Measurements from ENCODE around the gene PHACTR1.

The PHACTR1 gene

DNA sequence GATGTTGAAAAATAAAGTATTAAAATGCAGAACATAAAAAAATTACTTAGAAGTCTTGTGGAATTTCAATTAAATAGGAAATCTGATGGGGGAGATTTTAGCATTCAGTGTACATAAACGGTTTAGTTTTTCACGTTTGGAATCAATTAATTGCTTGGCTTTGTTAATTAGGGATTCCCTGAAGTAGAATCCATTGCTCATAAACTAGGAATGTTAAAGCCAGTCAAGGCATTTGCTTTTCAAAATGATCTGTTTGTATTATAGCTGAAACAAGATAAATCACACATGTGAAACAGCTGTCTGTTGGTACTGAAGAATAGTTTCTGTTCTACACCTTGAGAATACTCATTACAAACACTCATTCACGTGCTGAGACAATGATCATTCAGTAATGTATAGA lies 313.8 kb downstream of the PHACTR1 start:
- no peak for DNase-seq (ENCODE audit: low read depth)

DNA sequence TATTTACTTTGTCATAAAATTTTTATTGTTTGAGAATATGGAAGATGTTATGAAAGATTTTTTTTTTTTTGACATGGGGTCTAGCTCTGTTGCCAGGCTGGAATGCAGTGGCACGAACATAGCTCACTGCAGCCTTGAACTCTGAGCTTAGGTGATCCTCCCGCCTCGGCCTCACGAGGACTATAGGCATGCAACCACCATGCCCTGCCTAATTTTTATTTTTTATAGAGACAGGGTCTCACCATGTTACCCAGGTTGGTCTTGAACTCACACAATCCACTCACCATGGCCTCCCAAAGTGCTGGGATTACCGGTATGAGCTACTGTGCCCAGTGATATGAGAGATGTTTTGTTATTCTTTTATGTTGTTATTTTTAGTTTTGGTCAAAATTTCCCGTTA lies 316.0 kb downstream of the PHACTR1 start:
- DNase-seq (ENCODE audit: low read depth) = no peak

DNA sequence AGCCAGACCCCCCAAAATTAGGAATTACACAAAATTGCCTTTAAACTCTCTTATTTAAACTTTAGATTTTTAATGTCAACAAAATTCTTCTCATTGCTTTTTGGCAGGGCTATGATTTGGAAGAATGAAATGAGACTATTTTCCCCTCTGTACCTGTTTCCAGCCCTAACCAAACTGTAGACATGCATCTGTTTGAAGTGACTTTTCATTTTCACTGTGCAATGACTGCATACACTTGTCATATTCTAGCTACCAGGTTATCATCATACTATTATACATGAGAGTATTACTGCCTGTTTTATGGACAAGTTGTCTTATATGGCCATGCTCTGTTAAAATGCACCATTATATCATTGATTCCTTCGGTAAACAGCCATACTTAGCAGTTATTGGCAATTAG lies 316.6 kb downstream of the PHACTR1 start:
- DNase-seq (ENCODE audit: low read depth) = no peak

DNA sequence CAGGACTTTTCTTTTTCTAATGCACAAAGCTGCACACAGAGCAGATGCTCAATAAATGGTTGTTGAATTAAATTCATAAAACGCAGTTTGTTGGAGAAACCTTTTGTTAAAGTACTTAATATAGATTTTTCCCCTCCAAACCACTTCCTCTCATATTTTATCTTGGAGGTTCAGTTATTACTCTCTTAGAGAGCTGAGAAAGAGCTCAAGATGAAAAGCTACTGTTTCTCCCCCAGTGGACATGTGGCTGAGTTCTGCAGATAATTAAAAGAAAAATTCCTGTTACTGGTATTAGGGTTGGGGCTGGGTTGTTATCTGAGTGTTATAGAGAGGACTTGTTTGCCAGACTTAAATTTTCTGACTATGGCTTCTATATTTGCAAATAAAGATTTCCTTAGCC lies 317.7 kb downstream of the PHACTR1 start:
- no peak for DNase-seq (ENCODE audit: low read depth)

DNA sequence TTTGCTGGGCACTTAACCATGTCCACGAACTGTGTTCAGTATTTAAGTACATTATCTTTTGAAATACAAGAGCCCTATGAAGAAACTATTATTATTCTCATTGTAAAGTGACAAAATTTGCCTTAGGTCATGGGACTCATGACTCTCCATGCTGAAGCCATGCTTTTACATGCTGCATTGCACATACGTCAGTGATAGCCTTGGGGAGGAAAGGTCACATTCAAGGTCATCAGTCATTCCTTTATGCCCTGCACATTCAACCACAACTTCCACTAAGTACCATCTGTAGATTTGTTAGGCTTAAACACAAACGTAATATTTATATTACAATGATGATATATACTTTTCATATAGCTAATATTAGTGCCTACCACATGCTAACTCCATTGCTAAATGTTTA lies 319.0 kb downstream of the PHACTR1 start:
- no peak for DNase-seq (ENCODE audit: low read depth)

DNA sequence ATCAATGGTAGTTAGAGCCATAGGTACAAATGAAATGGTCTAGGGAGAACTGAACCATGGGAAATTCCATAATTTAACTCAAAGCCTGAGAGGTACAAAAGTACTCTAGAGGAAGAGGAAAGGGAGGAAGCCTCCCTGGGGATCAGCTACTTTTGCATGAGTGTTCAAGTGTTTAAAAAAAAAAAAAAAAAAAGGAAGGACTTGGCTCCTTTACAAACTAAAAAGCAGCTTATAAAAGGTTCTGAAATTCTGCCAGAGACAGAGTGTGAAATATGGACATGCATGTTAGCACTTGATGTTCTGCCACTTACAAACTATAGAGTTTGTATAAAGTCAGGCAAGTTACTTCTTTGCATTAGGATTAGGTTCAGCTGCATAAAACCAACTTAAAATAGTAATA lies 321.7 kb downstream of the PHACTR1 start:
- DNase-seq (ENCODE audit: low read depth) = no peak

DNA sequence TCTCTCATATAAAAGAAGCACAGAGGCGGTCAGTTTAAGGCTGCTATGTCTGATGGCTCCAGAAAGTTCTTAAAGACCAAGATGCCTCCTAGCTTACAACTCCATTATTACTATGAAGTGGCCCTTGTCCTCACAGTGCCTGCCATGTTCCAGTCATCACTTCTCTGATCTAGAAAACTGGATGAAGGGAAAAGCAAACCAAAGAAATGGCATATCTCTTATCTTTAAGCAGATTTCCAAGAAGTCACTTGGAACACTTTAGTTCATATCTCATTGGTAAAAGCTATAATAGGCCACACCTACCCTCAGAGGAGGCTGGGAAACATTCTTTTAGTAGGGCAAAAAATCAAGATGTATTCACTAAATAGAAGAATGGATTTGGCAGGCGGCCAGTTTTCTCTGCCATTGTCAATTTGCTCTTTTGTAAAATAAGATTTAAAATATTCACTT lies 322.2 kb downstream of the PHACTR1 start:
- no peak for DNase-seq (ENCODE audit: low read depth)

DNA sequence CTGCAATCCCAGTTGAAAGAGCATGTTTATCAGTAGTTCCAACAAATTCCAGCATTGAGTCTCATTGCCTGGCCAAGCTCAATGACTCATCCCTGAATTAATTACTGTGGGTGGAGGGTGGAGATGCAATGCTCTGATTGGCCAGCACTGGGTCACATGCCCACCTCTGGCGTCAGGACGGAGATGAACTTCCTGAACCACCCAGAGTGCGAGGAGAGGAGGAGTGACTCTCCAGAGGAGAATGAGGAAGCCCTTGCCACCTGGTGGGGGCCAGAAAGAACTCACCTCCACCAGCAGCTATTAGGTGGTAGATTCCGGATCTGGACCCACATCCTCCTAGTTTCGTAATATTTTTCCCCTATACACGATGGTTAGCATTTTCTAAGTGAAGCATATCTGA lies 327.8 kb downstream of the PHACTR1 start:
- DNase-seq (ENCODE audit: low read depth) = no peak

DNA sequence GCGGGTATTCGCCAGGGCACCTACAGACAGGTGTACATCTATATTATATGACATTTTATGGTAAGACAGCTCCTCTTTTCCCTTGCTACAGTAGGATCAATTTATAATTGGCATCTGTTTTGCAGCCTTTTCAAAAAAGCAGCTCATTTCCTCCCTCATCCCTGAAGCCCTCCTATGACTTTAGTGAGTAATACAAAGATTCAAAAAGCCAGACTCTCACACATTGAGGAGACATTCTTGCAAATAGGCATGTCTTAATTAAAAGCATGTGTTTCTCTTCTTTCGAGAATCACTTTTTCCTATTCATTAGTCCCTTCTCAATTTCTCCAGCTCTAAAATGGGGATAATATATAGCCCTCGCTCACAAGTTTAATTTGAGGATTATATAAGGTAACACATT lies 328.3 kb downstream of the PHACTR1 start:
- no peak for DNase-seq (ENCODE audit: low read depth)

DNA sequence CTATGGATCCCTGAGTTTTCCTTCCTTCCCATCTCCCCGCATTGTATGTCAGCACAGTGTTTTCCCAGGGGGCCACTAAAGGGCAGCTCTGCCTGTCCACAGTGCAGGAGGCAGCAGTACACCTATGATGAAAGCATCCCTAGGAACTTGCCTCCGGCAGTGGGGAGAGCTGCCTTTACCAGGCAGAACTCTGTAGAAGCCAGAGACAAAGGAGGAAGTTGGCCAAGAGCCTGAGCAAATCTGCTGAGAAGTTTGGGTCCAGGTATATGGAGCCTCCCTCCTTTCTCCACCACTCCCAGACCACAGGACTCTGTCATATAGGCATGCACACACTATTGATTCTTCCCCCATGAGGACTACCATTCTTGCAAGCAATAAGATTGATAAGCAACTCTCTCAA lies 329.1 kb downstream of the PHACTR1 start:
- no peak for DNase-seq (ENCODE audit: low read depth)

DNA sequence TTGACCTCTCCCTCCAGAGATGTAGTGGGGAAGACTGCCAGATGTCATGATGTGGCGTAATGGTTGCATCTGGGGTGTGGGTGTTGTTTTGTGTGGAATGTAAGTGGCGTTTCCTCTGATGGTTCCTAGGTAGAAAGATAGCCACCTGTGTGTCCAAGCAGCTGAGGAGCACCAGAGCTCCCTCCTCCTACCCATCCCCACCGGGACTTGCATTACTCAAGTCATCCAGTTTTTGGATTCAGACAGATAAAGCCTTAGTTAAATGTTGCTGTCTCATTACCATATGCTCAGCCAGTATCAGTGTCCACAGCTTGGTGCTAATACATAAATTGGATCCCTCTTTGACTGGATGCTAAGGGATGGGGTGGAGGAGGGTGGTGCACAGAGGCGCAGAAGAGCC lies 329.5 kb downstream of the PHACTR1 start:
- DNase-seq (ENCODE audit: low read depth) = no peak

DNA sequence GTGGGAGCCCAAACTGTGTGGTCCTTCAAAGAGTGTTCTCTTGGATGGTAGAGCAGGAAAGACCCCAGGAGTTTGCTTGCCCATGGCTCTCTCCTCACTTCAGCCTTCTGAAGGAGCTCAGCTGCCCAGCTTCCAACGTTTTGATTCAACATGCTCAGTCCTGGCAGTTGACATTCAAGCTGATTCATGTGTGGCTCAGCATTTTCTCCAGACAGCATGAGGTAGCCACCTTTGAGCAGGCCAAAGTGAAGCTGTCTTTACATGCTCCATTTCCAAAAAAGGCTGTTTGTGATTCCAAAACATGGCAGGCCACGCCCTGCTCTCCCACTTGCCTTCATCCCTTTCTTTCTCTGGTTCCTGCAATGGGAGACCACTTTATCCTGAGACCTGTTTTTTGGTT lies 331.5 kb downstream of the PHACTR1 start:
- no peak for DNase-seq (ENCODE audit: low read depth)

DNA sequence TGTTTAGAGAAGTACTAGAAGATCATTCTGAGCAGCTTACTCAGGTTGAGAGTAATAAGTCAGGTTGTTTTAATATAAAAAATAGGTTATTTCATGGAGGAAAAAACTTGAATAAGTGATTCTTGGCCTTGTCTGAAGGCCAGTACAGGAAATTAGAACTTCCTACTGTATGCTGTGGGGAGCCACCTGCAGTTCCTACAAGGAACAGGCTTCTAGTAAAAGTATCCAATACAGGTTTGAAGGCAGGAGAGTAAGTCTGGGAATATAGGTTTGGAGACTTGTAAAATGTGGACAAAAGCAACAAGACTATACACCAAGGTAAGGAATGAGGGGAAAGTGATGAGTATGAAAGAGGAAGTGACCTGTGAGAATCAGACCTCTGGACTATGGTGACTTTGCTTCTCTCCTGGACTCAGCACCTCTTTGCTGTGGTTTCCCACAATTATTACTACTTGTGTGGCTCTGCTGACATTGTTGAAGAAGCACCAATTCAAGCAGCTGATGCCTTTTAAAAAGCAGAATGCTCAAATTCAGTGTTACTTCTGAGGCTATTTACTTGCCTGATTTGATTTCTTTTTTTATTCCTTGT lies 333.2 kb downstream of the PHACTR1 start:
- no peak for DNase-seq (ENCODE audit: low read depth)

DNA sequence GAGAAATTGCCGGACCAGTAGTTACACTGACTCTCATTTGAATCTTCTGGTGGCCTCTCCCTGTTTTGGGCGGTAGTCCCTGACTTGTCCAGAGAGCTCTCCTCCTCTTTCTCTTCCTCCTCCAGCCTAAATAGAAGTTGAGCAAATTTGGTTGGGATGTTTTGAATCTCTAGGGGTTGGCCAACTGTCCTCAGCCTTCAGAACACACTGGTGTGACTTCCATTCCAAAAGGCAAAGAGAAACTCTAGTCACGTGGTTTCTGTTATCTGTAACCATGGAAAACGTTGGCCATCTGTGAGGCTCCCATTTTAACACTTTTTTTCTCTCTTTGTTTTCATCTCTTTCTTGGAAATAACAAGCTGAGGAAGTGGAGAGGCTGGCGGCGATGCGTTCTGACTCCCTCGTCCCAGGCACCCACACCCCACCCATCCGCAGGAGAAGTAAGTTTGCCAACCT lies 336.5 kb downstream of the PHACTR1 start:
- DNase-seq (ENCODE audit: low read depth) = no peak

DNA sequence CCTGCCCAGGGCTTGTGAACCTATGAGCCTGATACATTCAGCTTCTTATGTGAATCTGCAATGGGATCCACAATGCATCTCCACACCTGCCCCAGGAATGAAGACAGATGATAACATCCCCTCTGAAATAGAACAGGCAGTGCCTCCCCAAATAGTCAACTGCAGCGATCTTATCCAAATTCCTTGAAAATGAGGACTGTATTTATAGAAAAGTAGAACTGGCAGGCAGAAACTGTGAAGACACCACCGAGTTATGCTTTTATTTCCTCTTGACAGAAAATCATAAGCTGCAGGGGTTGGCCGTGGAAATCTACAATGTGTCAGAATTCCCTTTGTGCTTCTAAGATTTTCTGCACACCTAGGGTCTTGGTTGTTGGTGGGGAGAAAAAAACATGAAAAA lies 341.5 kb downstream of the PHACTR1 start:
- no peak for DNase-seq (ENCODE audit: low read depth)

DNA sequence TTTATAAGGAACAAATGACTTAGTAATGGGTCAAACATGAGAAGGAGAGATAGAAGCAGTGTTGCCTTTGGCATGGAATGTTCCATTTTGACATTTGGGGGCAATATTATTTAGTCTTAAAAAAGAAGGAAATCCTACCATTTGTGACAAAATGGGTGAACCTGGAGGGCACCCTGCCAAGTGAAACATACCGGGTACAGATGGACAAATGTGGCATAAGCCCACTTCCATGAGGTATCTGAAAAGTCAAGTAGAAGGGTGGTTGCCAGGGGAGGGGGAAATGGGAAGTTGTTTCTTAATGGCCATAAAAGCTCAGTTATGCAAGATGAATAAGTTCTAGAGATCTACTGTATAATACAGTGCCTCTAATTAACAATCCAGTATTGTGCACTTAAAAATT lies 342.5 kb downstream of the PHACTR1 start:
- no peak for DNase-seq (ENCODE audit: low read depth)

DNA sequence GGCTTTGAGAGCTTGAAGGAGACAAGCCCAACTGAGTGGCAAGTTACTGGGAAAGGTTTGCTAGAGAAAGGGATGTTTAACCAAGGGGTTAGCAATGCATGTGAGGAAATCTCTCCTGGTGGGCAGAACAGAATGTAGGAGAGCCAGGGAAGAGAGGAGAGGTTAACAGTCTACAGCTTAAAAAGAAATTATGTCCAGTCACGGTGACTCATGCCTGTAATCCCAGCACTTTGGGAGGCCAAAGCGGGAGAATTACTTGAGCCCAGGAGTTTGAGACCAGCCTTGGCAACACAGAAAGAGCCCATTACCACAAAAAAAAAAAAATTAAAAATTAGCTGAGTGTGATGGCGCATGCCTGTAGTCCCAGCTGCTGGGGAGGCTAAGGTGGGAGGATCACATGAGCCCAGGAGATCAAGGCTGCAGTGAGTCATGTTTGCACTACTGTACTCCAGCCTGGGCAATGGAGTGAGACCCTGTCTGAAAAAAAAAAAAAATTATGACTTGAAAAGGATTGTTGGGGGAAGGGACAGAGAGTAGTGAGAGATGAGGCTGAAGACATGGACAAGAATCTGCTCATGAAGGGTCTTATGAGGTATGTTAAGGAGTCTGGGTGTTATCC lies 346.8 kb downstream of the PHACTR1 start:
- DNase-seq (ENCODE audit: low read depth) = no peak

DNA sequence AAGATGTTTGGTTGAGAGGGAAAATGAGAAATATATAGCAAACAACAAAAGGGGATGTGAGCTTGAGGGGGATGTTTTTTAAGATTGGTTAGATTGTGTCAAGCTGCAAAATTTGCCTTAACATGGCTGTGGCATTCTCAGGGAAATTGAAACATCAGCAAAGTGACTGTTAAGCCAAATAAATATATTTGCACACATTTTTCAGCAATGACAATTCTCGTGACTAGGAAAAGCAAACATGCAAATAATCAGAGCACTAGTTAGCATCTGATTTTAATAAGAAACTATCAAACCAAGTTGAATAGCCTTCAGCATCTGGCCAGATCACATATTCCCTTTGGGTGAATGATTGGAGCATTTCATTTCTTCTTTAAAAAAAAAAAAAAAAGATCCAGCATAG lies 349.0 kb downstream of the PHACTR1 start:
- no peak for DNase-seq (ENCODE audit: low read depth)

DNA sequence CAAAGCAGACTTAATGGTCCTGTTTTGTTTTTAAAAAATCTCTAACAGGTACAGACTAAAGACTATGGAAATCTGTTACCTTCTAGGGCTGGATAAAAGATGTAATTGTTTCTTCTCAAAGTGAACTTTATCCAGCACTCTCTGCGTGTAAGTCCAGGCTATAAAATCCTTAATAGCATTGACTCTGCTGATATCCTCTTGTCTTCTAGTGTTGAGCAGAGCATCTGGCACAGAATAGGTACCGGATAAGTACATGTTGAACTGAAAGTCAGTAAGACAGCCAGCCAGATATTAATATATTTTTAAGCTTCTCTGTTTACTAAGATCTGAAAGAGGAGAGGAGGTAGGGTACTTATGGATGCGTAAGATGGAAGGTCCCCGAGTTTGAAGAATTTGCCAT lies 349.5 kb downstream of the PHACTR1 start:
- DNase-seq (ENCODE audit: low read depth) = no peak

DNA sequence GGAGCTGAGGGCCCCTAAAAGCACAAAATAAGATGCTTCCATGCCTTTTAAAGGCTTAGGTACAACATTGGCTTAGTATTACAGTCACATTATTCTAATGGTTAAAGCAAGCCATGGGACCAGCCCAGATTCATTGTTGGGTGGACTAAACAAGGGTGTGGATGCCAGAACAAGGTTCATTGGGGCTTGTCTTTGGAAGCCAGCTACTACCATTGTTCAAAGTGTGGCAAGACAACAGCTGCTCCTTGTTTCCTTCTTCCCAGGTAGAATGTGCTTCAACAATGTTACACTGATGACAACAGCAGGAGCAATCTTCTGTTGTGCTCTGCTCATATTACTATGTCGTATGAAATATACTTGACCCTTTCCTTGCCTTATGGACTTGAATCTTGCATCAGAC lies 350.3 kb downstream of the PHACTR1 start:
- no peak for DNase-seq (ENCODE audit: low read depth)

DNA sequence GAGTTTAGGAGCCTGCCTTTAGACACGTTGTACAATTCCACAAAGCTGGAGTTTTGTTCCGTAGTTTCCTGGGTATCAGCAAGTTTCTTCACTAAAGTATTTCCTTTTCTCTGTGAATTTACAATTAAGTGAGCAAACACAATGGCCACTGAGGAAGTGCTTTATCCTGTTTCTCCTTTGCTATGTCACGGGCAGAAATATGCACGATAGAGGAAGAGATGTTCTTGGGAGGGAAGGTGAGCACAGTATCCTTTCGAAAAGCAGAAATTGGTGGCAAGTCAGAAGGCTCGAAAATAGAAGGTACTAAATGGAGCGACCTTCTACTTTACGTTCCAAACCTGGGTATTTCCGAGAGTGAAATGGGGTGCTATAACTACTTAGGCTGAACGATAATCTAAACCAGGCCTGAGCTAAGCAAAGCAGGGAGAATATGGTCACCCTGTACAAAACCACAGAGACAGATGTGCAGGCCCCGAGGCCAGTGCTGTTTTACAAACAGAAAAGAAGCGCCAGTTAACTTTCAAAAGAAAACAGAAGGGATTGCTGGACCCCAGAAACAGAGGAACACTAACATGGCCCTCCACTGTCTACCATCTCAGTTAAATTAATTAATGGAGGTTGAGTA lies 352.1 kb downstream of the PHACTR1 start:
- no peak for DNase-seq (ENCODE audit: low read depth)

DNA sequence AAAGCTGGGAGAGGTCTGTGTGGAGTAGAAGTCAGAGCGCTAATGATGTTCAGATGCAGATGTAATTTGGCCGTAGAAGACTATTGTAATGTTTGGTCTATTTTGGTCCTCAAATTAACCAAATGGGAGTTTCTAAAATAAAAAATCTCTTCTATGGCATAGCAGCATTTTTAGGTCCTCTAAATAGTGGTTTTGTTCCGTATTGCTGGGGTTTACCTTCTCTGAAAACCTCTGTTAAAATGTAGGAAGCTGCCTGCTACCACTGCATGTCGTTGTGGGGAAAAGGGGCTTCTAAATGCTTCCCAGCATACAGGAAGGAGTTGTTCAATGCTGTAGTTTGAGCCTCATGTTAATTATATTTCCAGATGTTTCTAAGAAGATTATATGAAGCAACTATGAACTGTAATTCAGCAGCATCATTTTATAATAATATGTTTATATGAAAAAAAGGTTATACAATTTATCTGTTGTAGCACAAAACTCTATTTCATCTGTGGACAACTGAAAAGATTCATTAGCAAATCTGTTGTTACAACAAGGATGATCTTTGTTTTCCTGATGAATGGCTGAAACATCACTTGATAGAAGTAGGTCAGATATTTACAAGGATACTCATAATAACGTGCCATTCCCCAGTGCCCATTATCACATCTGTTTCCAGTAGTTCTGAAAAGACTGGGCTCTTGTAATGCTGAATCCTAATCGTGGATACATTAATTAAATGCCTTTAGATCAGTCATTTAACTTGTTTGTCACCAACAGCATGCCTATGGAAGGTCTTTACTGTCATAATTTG lies 355.2 kb downstream of the PHACTR1 start:
- no peak for DNase-seq (ENCODE audit: low read depth)
